Kidney epithelial cell (primary cell): Measurements from ENCODE around the gene IPMK. TPM values are rescaled to one million over a fixed set of nuclear protein-coding genes. Genes with fewer than 3 reads are reported as not detected.
"Not testable (repeated sequence)": the region's sequence is repeated elsewhere in the genome, so short reads cannot be mapped to it uniquely, and the experiment has no call there.

ENCODE experiments used
- DNase-seq: peaks from one replicate; pipeline ENCODE4 v3.0.0-alpha.2; 2010; ENCODE audit warnings: low read depth
- H3K27me3 ChIP-seq: 2 replicates; pipeline ENCODE4 v1.6.0; 2011; ENCODE audit warnings: low read length; ENCODE audit not compliant: control insufficient read depth, insufficient read depth
- H3K36me3 ChIP-seq: 2 replicates; pipeline ENCODE4 v1.5.1; 2011; ENCODE audit warnings: low read length; ENCODE audit not compliant: control insufficient read depth, insufficient read depth
- H3K4me3 ChIP-seq: 2 replicates; pipeline ENCODE4 v1.5.1; 2011; ENCODE audit warnings: low read depth, mild to moderate bottlenecking, control low read depth, low read length
- CTCF ChIP-seq: IDR thresholded peaks from 2 replicates; pipeline ENCODE4 v1.5.1; 2011; ENCODE audit warnings: mild to moderate bottlenecking, moderate library complexity, low read length, control low read depth, inconsistent platforms; ENCODE audit not compliant: insufficient read depth, poor library complexity, severe bottlenecking
- total RNA-seq: library from RNA; depleted of rRNA; stranded (reverse); fragments of >200 nt; gene quantifications from 2 replicates; pipeline ENCODE4 v1.2.3, GENCODE V29; 2015

Gene IPMK
- total RNA-seq, 1 donor from 2014 or later: 5.6 TPM

GRCh38 chr10:58254644-58255043, 13.1 kb downstream of the IPMK start:
- Histone ChIP-seq H3K27me3 (no peaks in the 10 kb centered on the region), H3K4me3 (no peak overlapping the region), H3K36me3 (no peaks in the 10 kb centered on the region)
- no peak for DNase-seq
- TF ChIP-seq CTCF: no peak

- no peak overlapping the region for H3K4me3 ChIP-seq
- no peaks in the 10 kb centered on the region for H3K27me3 ChIP-seq
- H3K36me3 ChIP-seq: no peaks in the 10 kb centered on the region
- DNase-seq: no peak
- TF ChIP-seq CTCF: no peak
Measured at GRCh38 chr10:58253184-58253583, 14.5 kb downstream of the IPMK start.

GRCh38 chr10:58244666-58245065, 23.0 kb downstream of the IPMK start:
- H3K36me3 ChIP-seq, H3K4me3 ChIP-seq, H3K27me3 ChIP-seq, DNase-seq: not testable (repeated sequence)

- not testable (repeated sequence) for DNase-seq, H3K4me3 ChIP-seq, H3K36me3 ChIP-seq, H3K27me3 ChIP-seq
Measured at GRCh38 chr10:58244242-58244641, 23.5 kb downstream of the IPMK start.

GRCh38 chr10:58243801-58244200, 23.9 kb downstream of the IPMK start:
- not testable (repeated sequence) for H3K27me3 ChIP-seq, H3K36me3 ChIP-seq, H3K4me3 ChIP-seq, DNase-seq

GRCh38 chr10:58243269-58243668, 24.4 kb downstream of the IPMK start:
- Histone ChIP-seq H3K27me3 (no peaks in the 10 kb centered on the region), H3K36me3 (no peaks in the 10 kb centered on the region), H3K4me3 (no peak overlapping the region)
- no peak for DNase-seq
- no peak for TF ChIP-seq CTCF

GRCh38 chr10:58241346-58241745, 26.3 kb downstream of the IPMK start:
- no peak overlapping the region for H3K4me3 ChIP-seq
- no peaks in the 10 kb centered on the region for H3K27me3 ChIP-seq
- no peak for TF ChIP-seq CTCF
- no peaks in the 10 kb centered on the region for H3K36me3 ChIP-seq
- no peak for DNase-seq

- no peaks in the 10 kb centered on the region for H3K36me3 ChIP-seq
- no peak for TF ChIP-seq CTCF
- DNase-seq: no peak
- H3K4me3 ChIP-seq: no peak overlapping the region
- H3K27me3 ChIP-seq: no peaks in the 10 kb centered on the region
Measured at GRCh38 chr10:58240531-58240930, 27.2 kb downstream of the IPMK start.
